ENCODE measurements around the gene ID2.
"Not testable (repeated sequence)": the region's sequence is repeated elsewhere in the genome, so short reads cannot be mapped to it uniquely, and the experiment has no call there.

ID2 gene

GRCh38 chr2:8709611-8710010, 27.8 kb downstream of the ID2 start:
- Mint-ChIP-seq H3K27me3 (ENCODE audit: low read depth) (no peaks in the 10 kb centered on the region), H3K27ac (no peak overlapping the region)

GRCh38 chr2:8710951-8711350, 29.1 kb downstream of the ID2 start:
- no peak overlapping the region for H3K4me3 Mint-ChIP-seq
- no peak overlapping the region for H3K27ac Mint-ChIP-seq
- H3K4me1 Mint-ChIP-seq (ENCODE audit: low read depth), result no peaks in the 10 kb centered on the region
- H3K9me3 Mint-ChIP-seq, result peaks cover 12% of the 10 kb centered on the region
- no peaks in the 10 kb centered on the region for H3K27me3 Mint-ChIP-seq (ENCODE audit: low read depth)
- peaks cover 4% of the 10 kb centered on the region for H3K36me3 Mint-ChIP-seq (ENCODE audit: low read depth)

More at GRCh38 chr2:8709611-8710010, 27.8 kb downstream of the ID2 start:
- Mint-ChIP-seq H3K4me3 (no peak overlapping the region), H3K4me1 (ENCODE audit: low read depth) (no peaks in the 10 kb centered on the region), H3K36me3 (ENCODE audit: low read depth) (no peaks in the 10 kb centered on the region), H3K9me3 (peaks cover 5% of the 10 kb centered on the region)

GRCh38 chr2:8714283-8714682, 32.4 kb downstream of the ID2 start:
- no peak overlapping the region for H3K27ac Mint-ChIP-seq
- peaks cover 4% of the 10 kb centered on the region for H3K36me3 Mint-ChIP-seq (ENCODE audit: low read depth)
- H3K27me3 Mint-ChIP-seq (ENCODE audit: low read depth), result no peaks in the 10 kb centered on the region
- H3K4me3 Mint-ChIP-seq, result no peak overlapping the region
- no peaks in the 10 kb centered on the region for H3K4me1 Mint-ChIP-seq (ENCODE audit: low read depth)
- H3K9me3 Mint-ChIP-seq, result peaks cover 21% of the 10 kb centered on the region

GRCh38 chr2:8714971-8715370, 33.1 kb downstream of the ID2 start:
- H3K27me3 Mint-ChIP-seq (ENCODE audit: low read depth), result no peaks in the 10 kb centered on the region
- H3K27ac Mint-ChIP-seq, result no peak overlapping the region
- H3K4me3 Mint-ChIP-seq, result no peak overlapping the region
- H3K36me3 Mint-ChIP-seq (ENCODE audit: low read depth), result peaks cover 4% of the 10 kb centered on the region
- H3K4me1 Mint-ChIP-seq (ENCODE audit: low read depth), result no peaks in the 10 kb centered on the region
- peaks cover 21% of the 10 kb centered on the region for H3K9me3 Mint-ChIP-seq

GRCh38 chr2:8719528-8719927, 37.7 kb downstream of the ID2 start:
- H3K9me3 Mint-ChIP-seq, result peaks cover 21% of the 10 kb centered on the region
- no peaks in the 10 kb centered on the region for H3K27me3 Mint-ChIP-seq (ENCODE audit: low read depth)
- H3K27ac Mint-ChIP-seq, result no peak overlapping the region
- no peaks in the 10 kb centered on the region for H3K4me1 Mint-ChIP-seq (ENCODE audit: low read depth)
- H3K4me3 Mint-ChIP-seq, result no peak overlapping the region
- H3K36me3 Mint-ChIP-seq (ENCODE audit: low read depth), result peaks cover 7% of the 10 kb centered on the region

GRCh38 chr2:8720741-8721140, 38.9 kb downstream of the ID2 start:
- Mint-ChIP-seq H3K27ac (no peak overlapping the region), H3K27me3 (ENCODE audit: low read depth) (no peaks in the 10 kb centered on the region), H3K9me3 (peaks cover 16% of the 10 kb centered on the region), H3K4me3 (no peak overlapping the region), H3K36me3 (ENCODE audit: low read depth) (peaks cover 6% of the 10 kb centered on the region), H3K4me1 (ENCODE audit: low read depth) (no peaks in the 10 kb centered on the region)

GRCh38 chr2:8721410-8721809, 39.6 kb downstream of the ID2 start:
- no peaks in the 10 kb centered on the region for H3K4me1 Mint-ChIP-seq (ENCODE audit: low read depth)
- peaks cover 5% of the 10 kb centered on the region for H3K36me3 Mint-ChIP-seq (ENCODE audit: low read depth)
- H3K27ac Mint-ChIP-seq, result no peak overlapping the region
- no peak overlapping the region for H3K4me3 Mint-ChIP-seq
- H3K9me3 Mint-ChIP-seq, result peaks cover 9% of the 10 kb centered on the region
- H3K27me3 Mint-ChIP-seq (ENCODE audit: low read depth), result no peaks in the 10 kb centered on the region

GRCh38 chr2:8722986-8723385, 41.1 kb downstream of the ID2 start:
- H3K4me1 Mint-ChIP-seq (ENCODE audit: low read depth), result no peaks in the 10 kb centered on the region
- no peak overlapping the region for H3K4me3 Mint-ChIP-seq
- H3K27me3 Mint-ChIP-seq (ENCODE audit: low read depth), result no peaks in the 10 kb centered on the region
- no peak overlapping the region for H3K27ac Mint-ChIP-seq
- no peaks in the 10 kb centered on the region for H3K9me3 Mint-ChIP-seq
- H3K36me3 Mint-ChIP-seq (ENCODE audit: low read depth), result peaks cover 5% of the 10 kb centered on the region

- H3K36me3 Mint-ChIP-seq (ENCODE audit: low read depth), result peaks cover 15% of the 10 kb centered on the region
- H3K4me1 Mint-ChIP-seq (ENCODE audit: low read depth), result no peaks in the 10 kb centered on the region
- no peaks in the 10 kb centered on the region for H3K27me3 Mint-ChIP-seq (ENCODE audit: low read depth)
- no peaks in the 10 kb centered on the region for H3K9me3 Mint-ChIP-seq
- H3K27ac Mint-ChIP-seq, result no peak overlapping the region
- no peak overlapping the region for H3K4me3 Mint-ChIP-seq
These were observed 44.0 kb downstream of the ID2 start for GRCh38 chr2:8725838-8726237.

- H3K27me3 Mint-ChIP-seq (ENCODE audit: low read depth), result no peaks in the 10 kb centered on the region
- H3K36me3 Mint-ChIP-seq (ENCODE audit: low read depth), result peaks cover 31% of the 10 kb centered on the region
- H3K27ac Mint-ChIP-seq, result no peak overlapping the region
- no peaks in the 10 kb centered on the region for H3K9me3 Mint-ChIP-seq
- H3K4me3 Mint-ChIP-seq, result no peak overlapping the region
- no peaks in the 10 kb centered on the region for H3K4me1 Mint-ChIP-seq (ENCODE audit: low read depth)
These were observed 46.6 kb downstream of the ID2 start for GRCh38 chr2:8728305-8729015.

GRCh38 chr2:8729101-8729500, 47.2 kb downstream of the ID2 start:
- H3K27ac Mint-ChIP-seq, H3K4me3 Mint-ChIP-seq: not testable (repeated sequence)
- peaks cover 32% of the 10 kb centered on the region for H3K36me3 Mint-ChIP-seq (ENCODE audit: low read depth)

GRCh38 chr2:8729939-8730338, 48.1 kb downstream of the ID2 start:
- Mint-ChIP-seq H3K36me3 (ENCODE audit: low read depth) (peaks cover 32% of the 10 kb centered on the region), H3K4me3 (no peak overlapping the region), H3K9me3 (no peaks in the 10 kb centered on the region), H3K27me3 (ENCODE audit: low read depth) (no peaks in the 10 kb centered on the region), H3K4me1 (ENCODE audit: low read depth) (no peaks in the 10 kb centered on the region), H3K27ac (no peak overlapping the region)

More at GRCh38 chr2:8729101-8729500, 47.2 kb downstream of the ID2 start:
- not testable (repeated sequence) for H3K9me3 Mint-ChIP-seq; H3K27me3 Mint-ChIP-seq (ENCODE audit: low read depth); H3K4me1 Mint-ChIP-seq (ENCODE audit: low read depth)

- Mint-ChIP-seq H3K9me3 (no peaks in the 10 kb centered on the region), H3K36me3 (ENCODE audit: low read depth) (peaks cover 32% of the 10 kb centered on the region), H3K4me1 (ENCODE audit: low read depth) (no peaks in the 10 kb centered on the region), H3K27me3 (ENCODE audit: low read depth) (no peaks in the 10 kb centered on the region), H3K27ac (no peak overlapping the region), H3K4me3 (no peak overlapping the region)
These were observed 50.7 kb downstream of the ID2 start for GRCh38 chr2:8732601-8733000.
